ENCODE measurements around the gene MIPEP.
A peak's percentile ranks its signal among the peaks of the same experiment; 100 is the strongest.

MIPEP gene

GRCh38 chr13:23771956-23772355 lies 117.2 kb downstream of the MIPEP start:
- Histone ChIP-seq H3K4ac (ENCODE audit: low read depth, low read length) (no peak overlapping the region), H2AFZ (ENCODE audit: insufficient read depth, low read length, poor library complexity) (no peak overlapping the region), H3K4me1 (ENCODE audit: control insufficient read depth in 1 of 2, insufficient read depth in 2 of 2, low read length in 2 of 2) (peaks cover 12 to 20% of the 10 kb centered on the region in 2 experiments), H3K4me3 (ENCODE audit: low read depth, low read length) (no peak overlapping the region), H3K23ac (ENCODE audit: low read length) (no peak overlapping the region), H4K12ac (ENCODE audit: low read depth, low read length) (no peak overlapping the region), H2AK5ac (ENCODE audit: low read length) (no peak overlapping the region), H3K9me3 (ENCODE audit: insufficient read depth, low read depth, low read length) (no peaks in the 10 kb centered on the region), H3K36me3 (ENCODE audit: control insufficient read depth in 1 of 2, insufficient read depth in 2 of 2, low read length in 2 of 2) (no peaks in the 10 kb centered on the region), H3K18ac (ENCODE audit: low read length) (no peak overlapping the region), H3K79me1 (ENCODE audit: low read length) (peaks cover 7% of the 10 kb centered on the region), H3K27ac (ENCODE audit: low read depth, low read length) (peak overlapping the region; percentile 42), H3K9ac (ENCODE audit: low read length) (no peak overlapping the region), H2BK120ac (ENCODE audit: insufficient read depth, low read length, poor library complexity) (no peak overlapping the region), H2BK12ac (ENCODE audit: low read length) (no peak overlapping the region), H4K8ac (ENCODE audit: low read depth, low read length) (no peak overlapping the region), H3K4me2 (ENCODE audit: low read length) (no peak overlapping the region), H3K14ac (ENCODE audit: low read length) (no peak overlapping the region), H3K27me3 (ENCODE audit: insufficient read depth, low read length) (no peaks in the 10 kb centered on the region), H4K91ac (ENCODE audit: low read depth, low read length) (no peak overlapping the region), H3K79me2 (ENCODE audit: control insufficient read depth, insufficient read depth, low read length, poor library complexity) (no peaks in the 10 kb centered on the region), H2BK5ac (ENCODE audit: low read depth, low read length, poor library complexity) (no peak overlapping the region)
- WGBS (ENCODE audit: extremely low coverage, insufficient coverage, insufficient read length), result no CpG with 5 or more reads among the region's 4 CpGs
- peak; percentile 66 to 87 for DNase-seq

GRCh38 chr13:23771552-23771951 lies 117.6 kb downstream of the MIPEP start:
- Histone ChIP-seq H3K27ac (ENCODE audit: low read depth, low read length) (peak overlapping the region; percentile 42), H3K4ac (ENCODE audit: low read depth, low read length) (no peak overlapping the region), H3K79me2 (ENCODE audit: control insufficient read depth, insufficient read depth, low read length, poor library complexity) (no peaks in the 10 kb centered on the region), H2BK12ac (ENCODE audit: low read length) (no peak overlapping the region), H3K4me1 (ENCODE audit: control insufficient read depth in 1 of 2, insufficient read depth in 2 of 2, low read length in 2 of 2) (peaks cover 12 to 20% of the 10 kb centered on the region in 2 experiments), H4K8ac (ENCODE audit: low read depth, low read length) (no peak overlapping the region), H4K12ac (ENCODE audit: low read depth, low read length) (no peak overlapping the region), H3K9me3 (ENCODE audit: insufficient read depth, low read depth, low read length) (no peaks in the 10 kb centered on the region), H3K23ac (ENCODE audit: low read length) (no peak overlapping the region), H2BK120ac (ENCODE audit: insufficient read depth, low read length, poor library complexity) (no peak overlapping the region), H3K79me1 (ENCODE audit: low read length) (peaks cover 7% of the 10 kb centered on the region), H3K4me3 (ENCODE audit: low read depth, low read length) (no peak overlapping the region), H2BK5ac (ENCODE audit: low read depth, low read length, poor library complexity) (no peak overlapping the region), H3K9ac (ENCODE audit: low read length) (no peak overlapping the region), H3K14ac (ENCODE audit: low read length) (no peak overlapping the region), H3K27me3 (ENCODE audit: insufficient read depth, low read length) (no peaks in the 10 kb centered on the region), H3K4me2 (ENCODE audit: low read length) (no peak overlapping the region), H4K91ac (ENCODE audit: low read depth, low read length) (no peak overlapping the region), H2AFZ (ENCODE audit: insufficient read depth, low read length, poor library complexity) (no peak overlapping the region), H2AK5ac (ENCODE audit: low read length) (no peak overlapping the region), H3K36me3 (ENCODE audit: control insufficient read depth in 1 of 2, insufficient read depth in 2 of 2, low read length in 2 of 2) (no peaks in the 10 kb centered on the region), H3K18ac (ENCODE audit: low read length) (no peak overlapping the region)
- peak in 1 of 2 donors; percentile 43 for DNase-seq
- WGBS (ENCODE audit: extremely low coverage, insufficient coverage, insufficient read length), result no CpG with 5 or more reads among the region's 2 CpGs

- H3K27me3 ChIP-seq (ENCODE audit: insufficient read depth, low read length), result no peaks in the 10 kb centered on the region
- DNase-seq, result peak in 1 of 2 donors; percentile 13
- no peak overlapping the region for H2BK5ac ChIP-seq (ENCODE audit: low read depth, low read length, poor library complexity)
- H3K4me1 ChIP-seq (ENCODE audit: control insufficient read depth in 1 of 2, insufficient read depth in 2 of 2, low read length in 2 of 2), result peaks cover 12 to 20% of the 10 kb centered on the region in 2 experiments
- H3K9ac ChIP-seq (ENCODE audit: low read length), result no peak overlapping the region
- H3K36me3 ChIP-seq (ENCODE audit: control insufficient read depth in 1 of 2, insufficient read depth in 2 of 2, low read length in 2 of 2), result no peaks in the 10 kb centered on the region
- no peaks in the 10 kb centered on the region for H3K79me2 ChIP-seq (ENCODE audit: control insufficient read depth, insufficient read depth, low read length, poor library complexity)
- no peaks in the 10 kb centered on the region for H3K9me3 ChIP-seq (ENCODE audit: insufficient read depth, low read depth, low read length)
- no peak overlapping the region for H3K14ac ChIP-seq (ENCODE audit: low read length)
- H4K91ac ChIP-seq (ENCODE audit: low read depth, low read length), result peak overlapping the region; percentile 46
- H4K8ac ChIP-seq (ENCODE audit: low read depth, low read length), result no peak overlapping the region
- WGBS (ENCODE audit: extremely low coverage, insufficient coverage, insufficient read length), result no CpG with 5 or more reads among the region's 4 CpGs
- H4K12ac ChIP-seq (ENCODE audit: low read depth, low read length), result no peak overlapping the region
- peaks cover 7% of the 10 kb centered on the region for H3K79me1 ChIP-seq (ENCODE audit: low read length)
- peak overlapping the region; percentile 3 for H3K18ac ChIP-seq (ENCODE audit: low read length)
- no peak overlapping the region for H3K4ac ChIP-seq (ENCODE audit: low read depth, low read length)
- no peak overlapping the region for H2BK120ac ChIP-seq (ENCODE audit: insufficient read depth, low read length, poor library complexity)
- H3K4me2 ChIP-seq (ENCODE audit: low read length), result no peak overlapping the region
- H3K23ac ChIP-seq (ENCODE audit: low read length), result no peak overlapping the region
- H2BK12ac ChIP-seq (ENCODE audit: low read length), result peak overlapping the region; percentile 20
- H2AK5ac ChIP-seq (ENCODE audit: low read length), result no peak overlapping the region
- no peak overlapping the region for H3K27ac ChIP-seq (ENCODE audit: low read depth, low read length)
- H3K4me3 ChIP-seq (ENCODE audit: low read depth, low read length), result no peak overlapping the region
- no peak overlapping the region for H2AFZ ChIP-seq (ENCODE audit: insufficient read depth, low read length, poor library complexity)
These were observed 118.2 kb downstream of the MIPEP start for GRCh38 chr13:23770973-23771372.

GRCh38 chr13:23770428-23770827 lies 118.8 kb downstream of the MIPEP start:
- peak overlapping the region; percentile 46 for H4K91ac ChIP-seq (ENCODE audit: low read depth, low read length)
- no peak overlapping the region for H4K12ac ChIP-seq (ENCODE audit: low read depth, low read length)
- H3K79me1 ChIP-seq (ENCODE audit: low read length), result peaks cover 7% of the 10 kb centered on the region
- no peaks in the 10 kb centered on the region for H3K79me2 ChIP-seq (ENCODE audit: control insufficient read depth, insufficient read depth, low read length, poor library complexity)
- no peak overlapping the region for H3K4me2 ChIP-seq (ENCODE audit: low read length)
- H3K9ac ChIP-seq (ENCODE audit: low read length), result no peak overlapping the region
- peak overlapping the region; percentile 21 for H3K27ac ChIP-seq (ENCODE audit: low read depth, low read length)
- DNase-seq, result no peak
- H3K14ac ChIP-seq (ENCODE audit: low read length), result peak overlapping the region; percentile 47
- peaks cover 12 to 20% of the 10 kb centered on the region in 2 experiments for H3K4me1 ChIP-seq (ENCODE audit: control insufficient read depth in 1 of 2, insufficient read depth in 2 of 2, low read length in 2 of 2)
- peak overlapping the region; percentile 35 for H2BK120ac ChIP-seq (ENCODE audit: insufficient read depth, low read length, poor library complexity)
- peak overlapping the region; percentile 58 for H4K8ac ChIP-seq (ENCODE audit: low read depth, low read length)
- H2AK5ac ChIP-seq (ENCODE audit: low read length), result no peak overlapping the region
- H2AFZ ChIP-seq (ENCODE audit: insufficient read depth, low read length, poor library complexity), result no peak overlapping the region
- no peak overlapping the region for H3K18ac ChIP-seq (ENCODE audit: low read length)
- no peaks in the 10 kb centered on the region for H3K36me3 ChIP-seq (ENCODE audit: control insufficient read depth in 1 of 2, insufficient read depth in 2 of 2, low read length in 2 of 2)
- peak overlapping the region; percentile 23 for H3K4ac ChIP-seq (ENCODE audit: low read depth, low read length)
- H3K27me3 ChIP-seq (ENCODE audit: insufficient read depth, low read length), result no peaks in the 10 kb centered on the region
- WGBS (ENCODE audit: extremely low coverage, insufficient coverage, insufficient read length), result no CpG with 5 or more reads among the region's 4 CpGs
- H3K4me3 ChIP-seq (ENCODE audit: low read depth, low read length), result no peak overlapping the region
- peak overlapping the region; percentile 44 for H2BK5ac ChIP-seq (ENCODE audit: low read depth, low read length, poor library complexity)
- no peaks in the 10 kb centered on the region for H3K9me3 ChIP-seq (ENCODE audit: insufficient read depth, low read depth, low read length)
- no peak overlapping the region for H3K23ac ChIP-seq (ENCODE audit: low read length)
- peak overlapping the region; percentile 20 for H2BK12ac ChIP-seq (ENCODE audit: low read length)

Data from trophoblast cell (in vitro differentiated cells and primary cell).